ENCODE data around the gene HAPLN3.

HAPLN3 gene

DNA sequence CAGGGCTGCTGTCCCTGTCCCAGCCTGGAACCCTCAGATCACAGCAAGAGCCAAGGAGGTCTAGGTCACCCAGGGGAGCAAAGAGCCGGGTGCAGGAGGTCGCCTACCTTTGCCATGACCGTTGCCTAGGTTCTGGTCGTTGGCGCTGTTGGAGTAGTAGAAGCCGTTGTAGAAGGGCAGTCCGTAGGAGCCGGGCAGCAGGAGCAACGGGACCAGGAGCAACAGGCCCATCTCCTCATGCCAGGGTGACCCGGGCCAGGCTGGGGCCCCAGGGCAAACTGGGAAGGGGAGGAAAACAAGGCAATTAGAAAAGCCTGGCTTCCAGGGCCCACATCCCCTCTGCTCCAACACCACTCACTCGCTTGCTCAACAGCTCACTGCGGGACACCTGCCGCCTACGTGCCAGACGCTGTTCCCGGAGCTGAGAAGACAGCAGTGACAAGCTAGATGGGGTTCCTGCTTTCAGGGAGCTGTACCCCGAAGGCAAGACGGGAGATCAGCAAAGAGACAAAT, 8.2 kb downstream of the HAPLN3 start:
- Histone ChIP-seq H3K4me1 (ENCODE audit: control insufficient read depth, insufficient read depth, low read length) (peaks cover 8% of the 10 kb centered on the region), H3K27me3 (ENCODE audit: control insufficient read depth, insufficient read depth, low read length) (no peaks in the 10 kb centered on the region), H3K4me3 (ENCODE audit: low read length) (no peak overlapping the region), H3K9ac (ENCODE audit: low read depth, low read length) (no peak overlapping the region), H3K36me3 (ENCODE audit: insufficient read depth, low read length) (no peaks in the 10 kb centered on the region), H3K4me2 (ENCODE audit: low read length) (no peak overlapping the region), H3K9me3 (replicated peaks; ENCODE audit: low read length) (no peaks in the 10 kb centered on the region)

GRCh38 chr15:88882785-88883184, 12.6 kb downstream of the HAPLN3 start:
- no peak overlapping the region for H3K4me3 ChIP-seq (ENCODE audit: low read length)
- peaks cover 5% of the 10 kb centered on the region for H3K36me3 ChIP-seq (ENCODE audit: insufficient read depth, low read length)
- H3K4me2 ChIP-seq (ENCODE audit: low read length), result no peak overlapping the region
- no peaks in the 10 kb centered on the region for H3K9me3 ChIP-seq (replicated peaks; ENCODE audit: low read length)
- no peak overlapping the region for H3K9ac ChIP-seq (ENCODE audit: low read depth, low read length)
- H3K27me3 ChIP-seq (ENCODE audit: control insufficient read depth, insufficient read depth, low read length), result no peaks in the 10 kb centered on the region
- peaks cover 8% of the 10 kb centered on the region for H3K4me1 ChIP-seq (ENCODE audit: control insufficient read depth, insufficient read depth, low read length)

DNA sequence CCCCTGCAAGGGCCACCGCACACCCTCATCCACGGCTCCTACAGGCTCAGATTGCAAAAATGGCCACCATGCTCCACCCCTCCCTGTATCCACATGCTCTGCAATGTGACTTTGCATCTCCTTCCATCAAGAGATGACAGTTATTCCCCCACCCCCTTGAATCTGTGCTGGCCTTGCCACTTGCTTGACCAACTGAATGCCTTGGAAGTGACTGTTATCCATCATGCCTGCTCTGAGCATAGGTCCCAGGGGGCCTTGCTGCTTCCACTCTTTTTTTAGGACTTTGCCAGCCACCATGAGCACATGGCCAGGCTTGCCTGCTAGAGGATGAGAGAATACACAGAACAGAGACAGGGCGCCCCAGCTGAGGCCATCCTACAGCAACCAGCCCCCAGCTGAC, 13.6 kb downstream of the HAPLN3 start:
- no peak overlapping the region for H3K9ac ChIP-seq (ENCODE audit: low read depth, low read length)
- H3K9me3 ChIP-seq (replicated peaks; ENCODE audit: low read length), result no peaks in the 10 kb centered on the region
- peaks cover 5% of the 10 kb centered on the region for H3K36me3 ChIP-seq (ENCODE audit: insufficient read depth, low read length)
- H3K4me1 ChIP-seq (ENCODE audit: control insufficient read depth, insufficient read depth, low read length), result peaks cover 8% of the 10 kb centered on the region
- no peaks in the 10 kb centered on the region for H3K27me3 ChIP-seq (ENCODE audit: control insufficient read depth, insufficient read depth, low read length)
- no peak overlapping the region for H3K4me2 ChIP-seq (ENCODE audit: low read length)
- no peak overlapping the region for H3K4me3 ChIP-seq (ENCODE audit: low read length)

DNA sequence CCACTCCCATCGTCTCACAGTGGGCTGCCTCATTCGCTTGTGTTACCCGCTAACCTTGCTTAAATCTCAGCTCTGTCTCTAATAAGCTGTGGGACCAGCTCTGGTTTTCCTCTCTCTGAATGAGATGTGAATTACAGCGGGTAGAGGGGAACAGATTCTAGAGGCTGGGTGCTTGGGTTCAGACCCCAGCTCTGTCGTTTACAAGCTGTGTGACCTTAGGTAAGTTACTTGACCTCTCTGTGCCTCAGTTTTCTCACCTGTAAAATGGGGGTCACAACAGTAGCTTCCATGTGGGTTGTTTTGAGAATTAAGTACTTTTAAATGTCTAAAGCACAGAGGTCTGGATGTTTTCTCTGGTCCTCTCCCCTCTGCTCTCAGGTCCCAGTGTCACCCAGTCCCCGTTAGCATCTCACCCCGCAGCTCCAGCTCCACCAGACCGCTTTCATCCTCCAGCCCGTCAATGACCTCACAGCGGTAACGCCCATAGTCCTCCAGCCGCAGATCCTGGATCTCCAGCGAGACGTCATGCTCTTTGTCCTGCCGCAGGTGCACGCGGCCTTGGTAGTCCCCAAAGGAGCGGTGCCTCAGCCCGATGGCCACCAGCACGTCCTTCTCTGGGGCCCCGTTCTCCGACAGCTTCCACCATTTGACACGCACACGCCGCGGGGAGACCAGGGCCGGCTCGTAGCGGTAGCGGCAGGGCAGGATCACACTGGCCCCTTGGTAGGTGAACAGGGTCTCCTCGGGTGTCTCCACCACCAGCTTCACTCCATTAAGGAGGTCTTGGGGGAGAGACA, 14.2 kb downstream of the HAPLN3 start:
- H3K4me1 ChIP-seq (ENCODE audit: control insufficient read depth, insufficient read depth, low read length), result peaks cover 8% of the 10 kb centered on the region
- no peak overlapping the region for H3K4me3 ChIP-seq (ENCODE audit: low read length)
- no peaks in the 10 kb centered on the region for H3K27me3 ChIP-seq (ENCODE audit: control insufficient read depth, insufficient read depth, low read length)
- H3K9ac ChIP-seq (ENCODE audit: low read depth, low read length), result no peak overlapping the region
- no peaks in the 10 kb centered on the region for H3K9me3 ChIP-seq (replicated peaks; ENCODE audit: low read length)
- peaks cover 5% of the 10 kb centered on the region for H3K36me3 ChIP-seq (ENCODE audit: insufficient read depth, low read length)
- no peak overlapping the region for H3K4me2 ChIP-seq (ENCODE audit: low read length)

GRCh38 chr15:88878720-88879184, 16.6 kb downstream of the HAPLN3 start:
- H3K27me3 ChIP-seq (ENCODE audit: control insufficient read depth, insufficient read depth, low read length), result peaks cover 9% of the 10 kb centered on the region
- no peak overlapping the region for H3K9ac ChIP-seq (ENCODE audit: low read depth, low read length)
- no peak overlapping the region for H3K4me3 ChIP-seq (ENCODE audit: low read length)
- H3K36me3 ChIP-seq (ENCODE audit: insufficient read depth, low read length), result peaks cover 5% of the 10 kb centered on the region
- H3K9me3 ChIP-seq (replicated peaks; ENCODE audit: low read length), result no peaks in the 10 kb centered on the region
- peaks cover 8% of the 10 kb centered on the region for H3K4me1 ChIP-seq (ENCODE audit: control insufficient read depth, insufficient read depth, low read length)
- H3K4me2 ChIP-seq (ENCODE audit: low read length), result no peak overlapping the region

GRCh38 chr15:88877906-88878305, 17.4 kb downstream of the HAPLN3 start:
- Histone ChIP-seq H3K4me3 (ENCODE audit: low read length) (no peak overlapping the region), H3K36me3 (ENCODE audit: insufficient read depth, low read length) (peaks cover 5% of the 10 kb centered on the region), H3K27me3 (ENCODE audit: control insufficient read depth, insufficient read depth, low read length) (peaks cover 17% of the 10 kb centered on the region), H3K9me3 (replicated peaks; ENCODE audit: low read length) (no peaks in the 10 kb centered on the region), H3K4me2 (ENCODE audit: low read length) (no peak overlapping the region), H3K9ac (ENCODE audit: low read depth, low read length) (no peak overlapping the region), H3K4me1 (ENCODE audit: control insufficient read depth, insufficient read depth, low read length) (peaks cover 7% of the 10 kb centered on the region)

GRCh38 chr15:88877415-88877814, 17.9 kb downstream of the HAPLN3 start:
- Histone ChIP-seq H3K4me2 (ENCODE audit: low read length) (no peak overlapping the region), H3K4me1 (ENCODE audit: control insufficient read depth, insufficient read depth, low read length) (peaks cover 3% of the 10 kb centered on the region), H3K9me3 (replicated peaks; ENCODE audit: low read length) (no peaks in the 10 kb centered on the region), H3K36me3 (ENCODE audit: insufficient read depth, low read length) (peaks cover 5% of the 10 kb centered on the region), H3K4me3 (ENCODE audit: low read length) (no peak overlapping the region), H3K27me3 (ENCODE audit: control insufficient read depth, insufficient read depth, low read length) (peaks cover 22% of the 10 kb centered on the region), H3K9ac (ENCODE audit: low read depth, low read length) (no peak overlapping the region)

DNA sequence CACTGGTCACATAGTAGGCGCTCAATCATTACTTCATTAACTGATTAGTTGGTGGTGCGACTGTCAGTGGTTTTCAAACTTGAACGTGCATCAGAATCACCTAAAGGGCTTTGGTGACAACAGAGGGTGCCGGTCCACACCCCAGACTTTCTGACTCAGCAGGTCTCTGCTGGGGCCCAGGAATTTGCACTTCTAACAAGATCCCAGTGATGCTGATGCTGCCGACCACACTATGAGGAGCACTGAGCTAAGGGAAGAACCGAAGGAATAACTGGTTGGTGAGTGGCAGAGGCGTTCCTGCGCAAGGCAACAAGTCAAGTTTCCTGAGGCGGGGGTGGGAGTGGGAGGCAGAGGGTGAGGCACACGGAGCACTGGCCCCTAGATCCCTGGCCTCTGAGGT, 18.8 kb downstream of the HAPLN3 start:
- H3K9me3 ChIP-seq (replicated peaks; ENCODE audit: low read length), result no peaks in the 10 kb centered on the region
- no peak overlapping the region for H3K4me2 ChIP-seq (ENCODE audit: low read length)
- H3K4me3 ChIP-seq (ENCODE audit: low read length), result no peak overlapping the region
- no peak overlapping the region for H3K9ac ChIP-seq (ENCODE audit: low read depth, low read length)
- H3K27me3 ChIP-seq (ENCODE audit: control insufficient read depth, insufficient read depth, low read length), result peaks cover 30% of the 10 kb centered on the region
- H3K36me3 ChIP-seq (ENCODE audit: insufficient read depth, low read length), result peaks cover 5% of the 10 kb centered on the region
- H3K4me1 ChIP-seq (ENCODE audit: control insufficient read depth, insufficient read depth, low read length), result no peaks in the 10 kb centered on the region

DNA sequence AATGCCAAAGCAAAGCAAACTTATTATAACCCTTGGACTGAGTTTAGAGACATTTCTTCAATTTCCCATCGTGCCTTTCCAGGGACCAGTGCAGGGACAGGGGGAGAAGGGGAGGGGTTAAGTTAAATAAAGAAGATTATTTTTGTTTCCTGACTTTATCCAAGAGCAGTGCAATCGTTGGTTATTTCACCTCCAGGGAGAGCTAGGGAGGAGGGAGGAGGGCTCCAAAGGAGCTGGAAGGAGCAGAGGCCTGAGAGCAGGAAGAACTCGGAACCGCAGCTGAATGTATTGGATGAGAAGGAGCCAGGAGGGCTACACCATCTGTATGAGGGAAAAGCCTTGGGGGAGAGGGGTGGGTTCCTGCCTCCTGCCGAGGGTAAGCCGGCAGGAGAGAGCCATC, 20.7 kb downstream of the HAPLN3 start:
- Histone ChIP-seq H3K27me3 (ENCODE audit: control insufficient read depth, insufficient read depth, low read length) (peaks cover 45% of the 10 kb centered on the region), H3K9me3 (replicated peaks; ENCODE audit: low read length) (no peaks in the 10 kb centered on the region), H3K4me1 (ENCODE audit: control insufficient read depth, insufficient read depth, low read length) (no peaks in the 10 kb centered on the region), H3K36me3 (ENCODE audit: insufficient read depth, low read length) (no peaks in the 10 kb centered on the region), H3K9ac (ENCODE audit: low read depth, low read length) (no peak overlapping the region), H3K4me3 (ENCODE audit: low read length) (no peak overlapping the region), H3K4me2 (ENCODE audit: low read length) (no peak overlapping the region)

DNA sequence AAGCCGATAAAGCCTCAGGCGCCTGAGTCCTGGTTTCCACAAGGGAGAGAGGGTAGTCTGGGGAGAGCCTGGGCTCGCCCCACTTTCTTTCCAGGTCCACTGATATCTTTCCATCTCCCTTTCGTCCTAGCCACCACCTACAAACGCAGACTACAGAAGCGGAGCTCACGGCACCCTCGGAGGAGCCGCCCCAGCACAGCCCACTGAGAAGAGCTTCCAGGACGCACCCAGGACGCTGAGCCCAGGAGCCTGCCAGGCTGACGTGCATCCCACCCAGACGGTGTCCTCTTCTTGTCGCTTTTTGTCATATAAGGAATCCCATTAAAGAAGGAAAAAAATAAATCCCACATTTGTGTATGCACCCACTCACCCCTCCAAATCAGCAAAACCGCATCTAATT, 21.1 kb downstream of the HAPLN3 start:
- Histone ChIP-seq H3K27me3 (ENCODE audit: control insufficient read depth, insufficient read depth, low read length) (peaks cover 49% of the 10 kb centered on the region), H3K4me2 (ENCODE audit: low read length) (no peak overlapping the region), H3K9ac (ENCODE audit: low read depth, low read length) (no peak overlapping the region), H3K36me3 (ENCODE audit: insufficient read depth, low read length) (no peaks in the 10 kb centered on the region), H3K9me3 (replicated peaks; ENCODE audit: low read length) (no peaks in the 10 kb centered on the region), H3K4me3 (ENCODE audit: low read length) (no peak overlapping the region), H3K4me1 (ENCODE audit: control insufficient read depth, insufficient read depth, low read length) (no peaks in the 10 kb centered on the region)

GRCh38 chr15:88873786-88874185, 21.6 kb downstream of the HAPLN3 start:
- Histone ChIP-seq H3K4me3 (ENCODE audit: low read length) (no peak overlapping the region), H3K4me2 (ENCODE audit: low read length) (no peak overlapping the region), H3K4me1 (ENCODE audit: control insufficient read depth, insufficient read depth, low read length) (no peaks in the 10 kb centered on the region), H3K27me3 (ENCODE audit: control insufficient read depth, insufficient read depth, low read length) (peaks cover 54% of the 10 kb centered on the region), H3K9ac (ENCODE audit: low read depth, low read length) (no peak overlapping the region), H3K9me3 (replicated peaks; ENCODE audit: low read length) (no peaks in the 10 kb centered on the region), H3K36me3 (ENCODE audit: insufficient read depth, low read length) (no peaks in the 10 kb centered on the region)

- no peaks in the 10 kb centered on the region for H3K4me1 ChIP-seq (ENCODE audit: control insufficient read depth, insufficient read depth, low read length)
- no peak overlapping the region for H3K4me3 ChIP-seq (ENCODE audit: low read length)
- no peak overlapping the region for H3K9ac ChIP-seq (ENCODE audit: low read depth, low read length)
- no peak overlapping the region for H3K4me2 ChIP-seq (ENCODE audit: low read length)
- H3K9me3 ChIP-seq (replicated peaks; ENCODE audit: low read length), result no peaks in the 10 kb centered on the region
- no peaks in the 10 kb centered on the region for H3K36me3 ChIP-seq (ENCODE audit: insufficient read depth, low read length)
- H3K27me3 ChIP-seq (ENCODE audit: control insufficient read depth, insufficient read depth, low read length), result peaks cover 59% of the 10 kb centered on the region
These were observed 22.6 kb downstream of the HAPLN3 start for GRCh38 chr15:88872706-88873105.
